ENCODE results near the gene FAM114A1. TPM values are rescaled to one million over a fixed set of nuclear protein-coding genes. Genes with fewer than 3 reads are reported as not detected.
"Not testable (repeated sequence)": the region's sequence is repeated elsewhere in the genome, so short reads cannot be mapped to it uniquely, and the experiment has no call there.

FAM114A1 gene
- total and polyA plus RNA-seq, 3 donors from 2014 or later = 30.9 to 96.2 (median 76.5) TPM

DNA sequence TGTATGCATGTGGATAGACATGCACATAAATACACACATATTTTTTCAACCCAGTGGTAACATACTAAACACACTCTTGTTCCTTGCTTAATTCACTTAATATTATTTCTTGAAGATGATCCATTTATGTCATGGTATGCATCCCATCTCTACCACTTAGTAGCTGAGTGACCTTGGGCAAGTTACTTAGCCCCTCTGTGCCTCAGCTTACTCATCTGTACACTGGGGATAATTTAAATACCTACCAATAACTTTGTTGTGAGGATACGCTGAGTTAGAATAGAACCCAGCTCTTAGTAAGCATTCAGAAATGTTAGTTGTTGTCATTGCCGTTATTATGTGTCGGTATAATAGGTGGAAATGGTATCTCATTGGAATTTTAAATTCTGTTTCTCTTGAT, 41.4 kb downstream of the FAM114A1 start:
- Histone ChIP-seq H3K27ac (no peak overlapping the region), H3K4me1 (peaks cover 8% of the 10 kb centered on the region), H3K36me3 (ENCODE audit: low read depth, missing control alignments) (no peaks in the 10 kb centered on the region), H3K9me3 (no peaks in the 10 kb centered on the region), H3K27me3 (no peaks in the 10 kb centered on the region), H3K4me3 (no peak overlapping the region)
- no peak for DNase-seq
- TF ChIP-seq, protein P1, sequence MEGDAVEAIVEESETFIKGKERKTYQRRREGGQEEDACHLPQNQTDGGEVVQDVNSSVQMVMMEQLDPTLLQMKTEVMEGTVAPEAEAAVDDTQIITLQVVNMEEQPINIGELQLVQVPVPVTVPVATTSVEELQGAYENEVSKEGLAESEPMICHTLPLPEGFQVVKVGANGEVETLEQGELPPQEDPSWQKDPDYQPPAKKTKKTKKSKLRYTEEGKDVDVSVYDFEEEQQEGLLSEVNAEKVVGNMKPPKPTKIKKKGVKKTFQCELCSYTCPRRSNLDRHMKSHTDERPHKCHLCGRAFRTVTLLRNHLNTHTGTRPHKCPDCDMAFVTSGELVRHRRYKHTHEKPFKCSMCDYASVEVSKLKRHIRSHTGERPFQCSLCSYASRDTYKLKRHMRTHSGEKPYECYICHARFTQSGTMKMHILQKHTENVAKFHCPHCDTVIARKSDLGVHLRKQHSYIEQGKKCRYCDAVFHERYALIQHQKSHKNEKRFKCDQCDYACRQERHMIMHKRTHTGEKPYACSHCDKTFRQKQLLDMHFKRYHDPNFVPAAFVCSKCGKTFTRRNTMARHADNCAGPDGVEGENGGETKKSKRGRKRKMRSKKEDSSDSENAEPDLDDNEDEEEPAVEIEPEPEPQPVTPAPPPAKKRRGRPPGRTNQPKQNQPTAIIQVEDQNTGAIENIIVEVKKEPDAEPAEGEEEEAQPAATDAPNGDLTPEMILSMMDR (IDR thresholded peaks at IDR 0.05) = no peak
- no peak for TF ChIP-seq POLR2A (IDR thresholded peaks at IDR 0.05)
- WGBS, 2 donors = 95% methylated on average over 3 of the region's 3 CpGs
- intact Hi-C loops (cut with DNase I; ENCODE audit: low total_unique reads) = no loop called here

DNA sequence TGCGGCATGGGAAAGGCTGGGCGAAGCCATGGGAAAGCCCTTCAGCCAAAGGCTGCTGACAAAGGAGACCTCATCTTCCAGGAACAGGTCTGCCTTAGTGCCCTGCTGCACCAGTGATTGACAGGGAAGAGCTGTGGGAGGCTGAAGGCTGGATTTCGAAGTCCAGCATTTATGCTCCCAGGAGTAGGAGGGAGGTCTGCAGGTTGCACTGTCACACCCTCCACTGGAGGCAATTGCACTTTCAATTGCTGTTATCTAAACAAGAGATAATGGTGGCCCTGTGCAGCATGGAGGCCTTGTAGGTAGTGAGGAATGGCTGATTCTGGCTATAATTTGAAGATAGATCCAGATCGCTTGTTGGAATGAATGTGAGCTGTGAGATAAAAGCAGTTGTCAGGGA, 43.7 kb downstream of the FAM114A1 start:
- Histone ChIP-seq H3K9me3 (no peaks in the 10 kb centered on the region), H3K4me1 (no peaks in the 10 kb centered on the region), H3K36me3 (ENCODE audit: low read depth, missing control alignments) (no peaks in the 10 kb centered on the region), H3K27ac (no peak overlapping the region), H3K27me3 (no peaks in the 10 kb centered on the region), H3K4me3 (no peak overlapping the region)
- intact Hi-C loops (cut with DNase I; ENCODE audit: low total_unique reads) = no loop called here
- TF ChIP-seq, protein P1 (IDR thresholded peaks at IDR 0.05) = no peak
- WGBS, 2 donors = 84 to 91% methylated on average over 4 of the region's 4 CpGs
- no peak for DNase-seq

GRCh38 chr4:38914854-38915253, 47.2 kb downstream of the FAM114A1 start:
- intact Hi-C loops (cut with DNase I; ENCODE audit: low total_unique reads) = no loop called here
- WGBS, 2 donors = 80% methylated on average over 8 of the region's 8 CpGs
- H3K27ac ChIP-seq = no peak overlapping the region

DNA sequence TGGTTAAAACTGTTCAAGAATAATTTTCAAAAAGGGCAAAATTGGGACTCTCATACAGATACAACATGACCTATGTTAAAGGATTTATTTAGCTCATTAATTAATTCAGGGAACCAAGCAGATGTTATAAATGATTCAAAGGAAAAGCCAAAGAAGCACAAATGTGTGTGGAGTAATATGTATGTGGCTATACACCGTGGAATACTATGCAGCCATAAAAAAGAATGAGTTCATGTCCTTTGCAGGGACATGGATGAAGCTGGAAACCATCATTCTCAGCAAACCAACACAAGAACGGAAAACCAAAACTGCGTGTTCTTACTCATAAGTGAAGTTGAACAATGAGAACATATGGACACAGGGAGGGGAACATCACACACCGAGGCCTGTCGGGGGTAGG, 48.7 kb downstream of the FAM114A1 start:
- H3K36me3 ChIP-seq (ENCODE audit: low read depth, missing control alignments); H3K4me1 ChIP-seq: not testable (repeated sequence)
- 97% methylated on average over 5 of the region's 5 CpGs for WGBS, 2 donors

More at GRCh38 chr4:38914854-38915253, 47.2 kb downstream of the FAM114A1 start:
- TF ChIP-seq, protein P1 (IDR thresholded peaks at IDR 0.05) = no peak
- no peak for TF ChIP-seq POLR2A (IDR thresholded peaks at IDR 0.05)
- H3K36me3 ChIP-seq (ENCODE audit: low read depth, missing control alignments) = no peaks in the 10 kb centered on the region
- no peak overlapping the region for H3K4me3 ChIP-seq
- no peaks in the 10 kb centered on the region for H3K9me3 ChIP-seq
- H3K4me1 ChIP-seq = no peaks in the 10 kb centered on the region
- no peak for DNase-seq
- H3K27me3 ChIP-seq = no peaks in the 10 kb centered on the region

GRCh38 chr4:38917481-38918025, 49.9 kb downstream of the FAM114A1 start:
- no peak for TF ChIP-seq POLR2A (IDR thresholded peaks at IDR 0.05)
- TF ChIP-seq, protein P1 (IDR thresholded peaks at IDR 0.05) = no peak
- no peak overlapping the region for H3K27ac ChIP-seq
- no peaks in the 10 kb centered on the region for H3K4me1 ChIP-seq
- 85% methylated on average over 8 of the region's 8 CpGs for WGBS, 2 donors
- no peak for DNase-seq
- no peaks in the 10 kb centered on the region for H3K9me3 ChIP-seq
- intact Hi-C loops (cut with DNase I; ENCODE audit: low total_unique reads) = no loop called here
- no peak overlapping the region for H3K4me3 ChIP-seq
- no peaks in the 10 kb centered on the region for H3K36me3 ChIP-seq (ENCODE audit: low read depth, missing control alignments)
- no peaks in the 10 kb centered on the region for H3K27me3 ChIP-seq

More for the DNA sequence above, 48.7 kb downstream of the FAM114A1 start:
- H3K27ac ChIP-seq; H3K9me3 ChIP-seq; H3K4me3 ChIP-seq; H3K27me3 ChIP-seq; intact Hi-C loops (cut with DNase I; ENCODE audit: low total_unique reads); DNase-seq: not testable (repeated sequence)

All from testis (tissue), 3 donors.